Superior temporal gyrus (tissue), 1 donor: Measurements from ENCODE around the gene BIRC3.

Source experiments
- DNase-seq: peaks from one replicate; pipeline ENCODE4 v3.0.0-alpha.2; 2016; ENCODE audit errors: extremely low spot score

BIRC3 gene

GRCh38 chr11:102317099-102317767 is at the start of gene BIRC3:
Gene BIRC3, plus strand, starts transcription at chr11:102317484. Its CDS starts 7,026 bp downstream, at chr11:102324510.
- peak; percentile 63 for DNase-seq

- DNase-seq, result no peak
These were observed 49.7 kb upstream of the BIRC3 start for GRCh38 chr11:102267609-102268008.

GRCh38 chr11:102268083-102268984 is 49.0 kb upstream of the BIRC3 start:
- DNase-seq, result no peak

GRCh38 chr11:102268985-102269470 is 48.3 kb upstream of the BIRC3 start:
- no peak for DNase-seq

- no peak for DNase-seq
These were observed 47.4 kb upstream of the BIRC3 start for GRCh38 chr11:102269927-102270326.

- DNase-seq, result no peak
These were observed 45.0 kb upstream of the BIRC3 start for GRCh38 chr11:102272047-102272824.

- no peak for DNase-seq
These were observed 42.7 kb upstream of the BIRC3 start for GRCh38 chr11:102274628-102275027.

- no peak for DNase-seq
These were observed 40.9 kb upstream of the BIRC3 start for GRCh38 chr11:102276362-102276761.

- DNase-seq, result no peak
These were observed 40.5 kb upstream of the BIRC3 start for GRCh38 chr11:102276783-102277182.

GRCh38 chr11:102279641-102280170 is 37.6 kb upstream of the BIRC3 start:
- DNase-seq, result no peak

- DNase-seq, result no peak
These were observed 36.9 kb upstream of the BIRC3 start for GRCh38 chr11:102280245-102280833.

- no peak for DNase-seq
These were observed 34.2 kb upstream of the BIRC3 start for GRCh38 chr11:102283116-102283485.

- no peak for DNase-seq
These were observed 33.3 kb upstream of the BIRC3 start for GRCh38 chr11:102284008-102284407.

- no peak for DNase-seq
These were observed 31.0 kb upstream of the BIRC3 start for GRCh38 chr11:102286292-102286691.

- peak; percentile 94 for DNase-seq
These were observed 29.1 kb upstream of the BIRC3 start for GRCh38 chr11:102287964-102288724.

- DNase-seq, result no peak
These were observed 28.6 kb upstream of the BIRC3 start for GRCh38 chr11:102288725-102289083.

- DNase-seq, result no peak
These were observed 27.7 kb upstream of the BIRC3 start for GRCh38 chr11:102289592-102289991.

GRCh38 chr11:102291831-102292230 is 25.5 kb upstream of the BIRC3 start:
- no peak for DNase-seq

- no peak for DNase-seq
These were observed 24.4 kb upstream of the BIRC3 start for GRCh38 chr11:102292933-102293332.

GRCh38 chr11:102293873-102294601 is 23.2 kb upstream of the BIRC3 start:
- peak; percentile 78 for DNase-seq
